Naive B cell (primary cell): ENCODE data around the gene SELPLG. TPM values are rescaled to one million over a fixed set of nuclear protein-coding genes. Genes with fewer than 3 reads are reported as not detected.
"Not testable (repeated sequence)": the region's sequence is repeated elsewhere in the genome, so short reads cannot be mapped to it uniquely, and the experiment has no call there.

Experiments used
- ATAC-seq, 2 donors: fragments of 150-1000 bp; cut with Tn5 transposase; 2 replicates each; pipeline ENCODE4 v1.10.0; 2021; ENCODE audit warnings: low read depth in 2 of 2, mild to moderate bottlenecking in 2 of 2, moderate library complexity in 2 of 2
- DNase-seq: peaks from one replicate; pipeline ENCODE4 v3.0.0; 2022
- H3K27ac Mint-ChIP-seq, 6 donors: one replicate each; pipeline ENCODE4 v1.8.0; 2020 to 2022; ENCODE audit warnings: mild to moderate bottlenecking in 6 of 6, mixed read lengths in 6 of 6, moderate library complexity in 5 of 6, inconsistent platforms in 2 of 6
- H3K27me3 Mint-ChIP-seq, 3 donors: one replicate each; pipeline ENCODE4 v1.8.0; 2021 to 2022; ENCODE audit warnings: mixed read lengths in 3 of 3, mild to moderate bottlenecking in 1 of 3
- H3K36me3 Mint-ChIP-seq, 2 donors: one replicate each; pipeline ENCODE4 v1.8.0; 2020 to 2022; ENCODE audit warnings: mixed read lengths in 2 of 2, inconsistent platforms in 1 of 2, mild to moderate bottlenecking in 1 of 2
- H3K4me1 Mint-ChIP-seq, 3 donors: one replicate each; pipeline ENCODE4 v1.8.0; 2020 to 2022; ENCODE audit warnings: mixed read lengths in 3 of 3, inconsistent platforms in 1 of 3, mild to moderate bottlenecking in 1 of 3, moderate library complexity in 1 of 3
- H3K4me3 Mint-ChIP-seq, 8 donors: one replicate each; pipeline ENCODE4 v1.8.0; 2020 to 2022; ENCODE audit warnings: mild to moderate bottlenecking in 8 of 8, mixed read lengths in 8 of 8, moderate library complexity in 8 of 8, inconsistent platforms in 2 of 8
- H3K9me3 Mint-ChIP-seq, 7 donors: one replicate each; pipeline ENCODE4 v1.8.0; 2020 to 2022; ENCODE audit warnings: mixed read lengths in 7 of 7, mild to moderate bottlenecking in 5 of 7, inconsistent platforms in 2 of 7, moderate library complexity in 1 of 7
- polyA plus RNA-seq, 6 donors: library from polyadenylated mRNA; unstranded; fragments of 300-500 nt; fragmentation: Illumina TruSeq; gene quantifications; one replicate each; pipeline ENCODE4 v1.2.3, GENCODE V29; 2021; ENCODE audit warnings: low read depth in 6 of 6

The SELPLG gene
- polyA plus RNA-seq, 6 donors from 2014 or later: 28.4 to 56.4 (median 36.0) TPM

DNA sequence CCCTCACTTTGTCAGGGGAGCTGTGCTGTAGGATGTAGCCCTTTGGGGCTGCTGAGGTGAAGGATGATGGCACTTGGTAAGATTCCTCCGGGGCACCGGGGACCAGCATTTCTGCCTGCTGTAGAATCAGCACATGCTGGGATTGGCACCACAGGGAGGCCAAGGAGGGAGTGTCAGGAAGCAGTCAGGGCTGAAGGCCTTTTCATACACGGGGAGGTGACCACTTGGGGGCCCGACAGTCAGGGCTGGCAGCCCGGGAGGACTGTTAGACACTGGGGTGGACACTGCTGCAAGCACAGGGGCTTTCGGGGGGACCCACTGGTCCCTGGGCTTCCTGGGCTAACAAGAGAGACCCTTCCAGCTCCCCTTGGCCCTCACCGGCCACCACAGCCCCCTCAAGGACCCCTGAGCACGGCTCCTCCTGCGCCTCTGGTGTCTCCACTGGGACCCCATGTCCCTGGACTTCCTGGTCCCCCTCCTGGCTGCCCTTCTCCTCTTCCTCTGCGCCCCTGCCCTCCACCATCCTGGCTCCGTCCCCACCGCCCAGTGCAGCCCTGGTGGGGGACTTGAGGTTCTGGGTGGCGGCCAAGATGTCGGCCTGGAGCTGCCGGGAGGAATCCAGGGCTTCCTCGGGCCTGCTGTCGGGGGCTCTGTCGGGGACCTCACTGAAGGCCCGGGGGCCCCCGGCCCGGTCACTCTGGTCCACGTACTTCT lies 42.3 kb downstream of the SELPLG start:
- no peak overlapping the region for H3K27ac Mint-ChIP-seq
- H3K27me3 Mint-ChIP-seq: peaks cover 0 to 6% (median 0%) of the 10 kb centered on the region in 3 donors
- no peaks in the 10 kb centered on the region for H3K4me1 Mint-ChIP-seq
- H3K4me3 Mint-ChIP-seq: peak overlapping the region in 1 of 8 donors; percentile 47
- no peaks in the 10 kb centered on the region for H3K36me3 Mint-ChIP-seq
- ATAC-seq (no peak), DNase-seq (no peak)
- H3K9me3 Mint-ChIP-seq: no peaks in the 10 kb centered on the region

GRCh38 chr12:108590463-108590862 lies 43.2 kb downstream of the SELPLG start:
- H3K36me3 Mint-ChIP-seq, DNase-seq, H3K4me1 Mint-ChIP-seq, H3K4me3 Mint-ChIP-seq, H3K9me3 Mint-ChIP-seq, H3K27me3 Mint-ChIP-seq, H3K27ac Mint-ChIP-seq, ATAC-seq: not testable (repeated sequence)

GRCh38 chr12:108589840-108590229 lies 43.9 kb downstream of the SELPLG start:
- no peaks in the 10 kb centered on the region for H3K36me3 Mint-ChIP-seq
- no peak for ATAC-seq
- H3K27ac Mint-ChIP-seq: peak overlapping the region in 2 of 6 donors; percentile 73 to 92
- DNase-seq: no peak
- no peaks in the 10 kb centered on the region for H3K9me3 Mint-ChIP-seq
- H3K27me3 Mint-ChIP-seq: peaks cover 0 to 6% (median 0%) of the 10 kb centered on the region in 3 donors
- H3K4me1 Mint-ChIP-seq: no peaks in the 10 kb centered on the region
- H3K4me3 Mint-ChIP-seq: no peak overlapping the region

DNA sequence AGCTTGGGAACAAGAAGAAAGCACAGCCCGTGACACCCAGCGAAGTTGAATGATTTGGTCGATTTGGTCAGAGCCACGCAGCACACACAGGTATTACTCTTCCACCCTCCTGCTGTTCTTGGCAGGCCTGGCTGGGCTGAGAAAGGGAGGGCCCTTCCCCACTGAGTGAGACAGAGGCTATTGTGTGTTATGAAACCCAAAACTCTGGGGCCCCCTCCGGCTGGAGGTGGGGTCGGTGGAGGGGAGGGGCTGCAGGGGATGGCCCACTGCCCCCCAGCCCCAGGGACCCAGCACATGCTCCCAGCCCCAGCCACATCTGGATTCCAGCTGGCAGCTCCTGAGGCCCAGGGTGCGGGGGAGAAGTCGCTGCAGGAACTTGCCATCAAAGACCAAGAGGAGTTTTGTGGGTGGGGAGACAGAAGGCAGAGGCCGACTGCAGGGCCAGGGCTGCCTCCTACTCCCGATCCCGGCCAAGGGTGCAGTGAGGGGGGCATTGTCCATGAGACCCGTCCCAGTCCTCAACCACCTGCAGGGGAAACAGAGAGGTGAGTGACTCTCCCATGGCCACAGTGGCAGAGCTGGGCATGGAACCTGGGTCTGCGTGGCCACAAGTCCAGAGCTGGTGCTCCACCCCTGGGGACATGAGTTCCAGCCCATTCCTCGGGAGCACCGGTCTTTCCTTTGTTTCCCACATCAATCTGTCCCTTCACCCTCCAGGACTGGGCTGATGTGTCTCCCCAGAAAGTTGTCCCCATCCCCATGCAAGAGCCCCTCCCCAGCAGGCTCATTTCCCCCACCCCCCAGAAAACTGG lies 44.5 kb downstream of the SELPLG start:
- H3K36me3 Mint-ChIP-seq: no peaks in the 10 kb centered on the region
- peaks cover 0 to 6% (median 0%) of the 10 kb centered on the region in 3 donors for H3K27me3 Mint-ChIP-seq
- H3K27ac Mint-ChIP-seq: no peak overlapping the region
- ATAC-seq: no peak
- H3K9me3 Mint-ChIP-seq: no peaks in the 10 kb centered on the region
- no peaks in the 10 kb centered on the region for H3K4me1 Mint-ChIP-seq
- no peak for DNase-seq
- no peak overlapping the region for H3K4me3 Mint-ChIP-seq

GRCh38 chr12:108587826-108588225 lies 45.9 kb downstream of the SELPLG start:
- Mint-ChIP-seq H3K4me3 (no peak overlapping the region), H3K9me3 (no peaks in the 10 kb centered on the region), H3K27ac (peak overlapping the region in 1 of 6 donors; percentile 41), H3K4me1 (peaks cover 0 to 5% (median 0%) of the 10 kb centered on the region in 3 donors), H3K36me3 (no peaks in the 10 kb centered on the region), H3K27me3 (peaks cover 0 to 6% (median 0%) of the 10 kb centered on the region in 3 donors)
- ATAC-seq (no peak), DNase-seq (no peak)

- Mint-ChIP-seq H3K9me3 (no peaks in the 10 kb centered on the region), H3K36me3 (no peaks in the 10 kb centered on the region), H3K27ac (peak overlapping the region in 1 of 6 donors; percentile 44), H3K4me1 (peaks cover 0 to 5% (median 0%) of the 10 kb centered on the region in 3 donors), H3K27me3 (peaks cover 0 to 6% (median 0%) of the 10 kb centered on the region in 3 donors), H3K4me3 (no peak overlapping the region)
- ATAC-seq (no peak), DNase-seq (no peak)
Observed at GRCh38 chr12:108586306-108586705, 47.4 kb downstream of the SELPLG start.

GRCh38 chr12:108585864-108586263 lies 47.8 kb downstream of the SELPLG start:
- Mint-ChIP-seq H3K9me3 (no peaks in the 10 kb centered on the region), H3K27ac (no peak overlapping the region), H3K27me3 (peaks cover 0 to 6% (median 0%) of the 10 kb centered on the region in 3 donors), H3K4me3 (no peak overlapping the region), H3K4me1 (peaks cover 0 to 5% (median 0%) of the 10 kb centered on the region in 3 donors), H3K36me3 (no peaks in the 10 kb centered on the region)
- DNase-seq (no peak), ATAC-seq (no peak)

- Mint-ChIP-seq H3K27me3 (peaks cover 0 to 6% (median 0%) of the 10 kb centered on the region in 3 donors), H3K36me3 (no peaks in the 10 kb centered on the region), H3K27ac (peak overlapping the region in 2 of 6 donors; percentile 4 to 73), H3K4me1 (peaks cover 6 to 18% (median 8%) of the 10 kb centered on the region in 3 donors), H3K4me3 (no peak overlapping the region), H3K9me3 (no peaks in the 10 kb centered on the region)
- ATAC-seq: no peak
- no peak for DNase-seq
Observed at GRCh38 chr12:108584456-108585065, 49.1 kb downstream of the SELPLG start.

GRCh38 chr12:108583991-108584390 lies 49.7 kb downstream of the SELPLG start:
- DNase-seq (no peak), ATAC-seq (no peak)
- H3K27ac Mint-ChIP-seq: peak overlapping the region in 1 of 6 donors; percentile 73
- peaks cover 0 to 3% (median 0%) of the 10 kb centered on the region in 7 donors for H3K9me3 Mint-ChIP-seq
- H3K36me3 Mint-ChIP-seq: no peaks in the 10 kb centered on the region
- peaks cover 0 to 6% (median 0%) of the 10 kb centered on the region in 3 donors for H3K27me3 Mint-ChIP-seq
- no peak overlapping the region for H3K4me3 Mint-ChIP-seq
- H3K4me1 Mint-ChIP-seq: peaks cover 12 to 24% (median 13%) of the 10 kb centered on the region in 3 donors

DNA sequence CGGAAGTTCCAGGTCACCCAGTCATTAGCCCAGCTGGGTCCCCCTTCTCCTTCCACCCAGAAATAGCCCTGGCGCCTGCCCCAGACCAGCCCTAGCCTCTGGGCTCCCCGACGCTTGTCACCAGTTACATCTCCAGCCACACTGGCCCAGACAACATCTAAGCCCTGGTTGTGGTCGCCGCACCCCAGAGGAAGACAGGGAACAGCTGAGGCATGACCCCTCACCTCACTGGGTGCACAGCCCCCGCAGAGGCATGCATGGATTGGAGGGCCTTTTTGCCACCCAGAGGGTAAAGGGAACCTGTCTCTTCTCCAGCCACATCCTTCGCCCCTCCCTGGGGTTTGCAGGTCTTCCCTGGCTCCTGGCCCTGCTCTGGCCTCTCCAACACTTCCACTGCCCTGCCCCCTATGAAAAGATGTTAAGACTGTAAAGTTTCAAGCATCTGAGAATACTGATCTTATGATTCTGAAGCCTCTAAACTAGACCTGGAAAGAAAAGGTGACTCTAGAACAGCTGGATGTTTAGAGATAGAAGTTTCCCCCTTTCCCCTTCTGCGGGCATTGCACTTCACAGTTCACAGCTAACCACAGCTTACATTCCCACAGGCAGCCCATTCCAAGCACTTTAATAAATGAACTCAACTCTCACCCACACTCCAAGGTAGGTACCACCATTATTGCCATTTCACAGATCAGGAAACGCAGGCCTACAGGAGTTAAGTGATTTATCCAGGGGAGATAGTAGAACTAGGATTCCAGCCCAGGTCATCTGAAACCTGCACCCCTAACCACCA lies 50.5 kb downstream of the SELPLG start:
- H3K4me1 Mint-ChIP-seq: peaks cover 18 to 31% (median 20%) of the 10 kb centered on the region in 3 donors
- H3K4me3 Mint-ChIP-seq: no peak overlapping the region
- peak overlapping the region in 2 of 6 donors; percentile 37 to 64 for H3K27ac Mint-ChIP-seq
- ATAC-seq (no peak), DNase-seq (no peak)
- peaks cover 0 to 10% (median 0%) of the 10 kb centered on the region in 7 donors for H3K9me3 Mint-ChIP-seq
- no peaks in the 10 kb centered on the region for H3K27me3 Mint-ChIP-seq
- no peaks in the 10 kb centered on the region for H3K36me3 Mint-ChIP-seq

- peaks cover 0 to 10% (median 0%) of the 10 kb centered on the region in 7 donors for H3K9me3 Mint-ChIP-seq
- H3K4me3 Mint-ChIP-seq: no peak overlapping the region
- H3K27me3 Mint-ChIP-seq: peaks cover 0 to 3% (median 0%) of the 10 kb centered on the region in 3 donors
- peaks cover 18 to 31% (median 23%) of the 10 kb centered on the region in 3 donors for H3K4me1 Mint-ChIP-seq
- no peaks in the 10 kb centered on the region for H3K36me3 Mint-ChIP-seq
- H3K27ac Mint-ChIP-seq: peak overlapping the region in 1 of 6 donors; percentile 7
- ATAC-seq: no peak
- no peak for DNase-seq
Observed at GRCh38 chr12:108582509-108582908, 51.2 kb downstream of the SELPLG start.

DNA sequence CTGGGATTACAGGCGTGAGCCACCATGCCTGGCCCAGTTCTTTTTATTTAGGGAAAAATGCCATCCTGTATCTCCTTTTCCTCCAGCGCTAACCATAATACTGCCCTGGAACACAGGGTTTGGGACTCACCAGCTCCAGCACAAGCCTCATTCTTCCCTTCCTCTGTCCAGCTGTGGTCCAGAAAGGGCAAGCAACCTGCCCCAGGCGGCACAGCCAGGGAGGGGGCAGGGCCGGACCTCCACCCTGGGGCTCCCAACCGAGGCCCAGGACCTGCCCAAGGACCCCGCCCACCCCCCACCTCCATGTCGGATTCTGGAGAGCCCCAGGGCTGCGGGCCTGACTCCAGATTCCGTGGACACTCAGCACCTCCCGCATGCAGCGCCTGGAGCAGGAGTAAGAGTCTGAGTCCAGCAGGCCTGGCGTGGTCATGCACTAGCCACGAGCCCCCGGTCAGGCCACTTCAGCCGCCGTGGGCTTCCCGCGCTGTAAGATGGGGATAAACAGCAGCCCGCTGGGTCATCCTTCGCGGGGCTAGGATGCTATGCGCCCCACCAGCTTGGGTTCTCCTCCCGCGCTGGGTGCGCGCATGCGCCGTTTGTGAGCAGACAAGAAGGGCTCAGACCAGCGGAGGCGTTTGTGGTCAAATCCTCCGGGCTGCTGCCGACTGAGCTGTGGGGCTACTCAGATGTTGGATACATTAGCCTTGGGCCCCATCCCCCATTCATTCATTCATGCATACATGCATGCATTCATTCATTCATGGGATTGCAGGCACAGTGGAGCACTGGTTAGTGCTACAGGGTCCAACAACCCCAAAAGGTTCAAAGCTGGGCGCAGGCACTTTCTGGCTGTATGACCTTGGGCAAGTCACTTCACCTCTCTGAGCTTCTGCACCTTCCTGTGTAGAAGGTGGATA lies 52.1 kb downstream of the SELPLG start:
- H3K4me1 Mint-ChIP-seq: peaks cover 18 to 31% (median 25%) of the 10 kb centered on the region in 3 donors

More for the DNA sequence above, 52.1 kb downstream of the SELPLG start:
- Mint-ChIP-seq H3K36me3 (no peaks in the 10 kb centered on the region), H3K9me3 (peaks cover 0 to 10% (median 0%) of the 10 kb centered on the region in 7 donors), H3K4me3 (no peak overlapping the region), H3K27me3 (peaks cover 0 to 6% (median 0%) of the 10 kb centered on the region in 3 donors), H3K27ac (peak overlapping the region in 1 of 6 donors; percentile 6)
- ATAC-seq: no peak
- DNase-seq: no peak
